Hepatocyte (in vitro differentiated cells): ENCODE results near the gene ZDHHC24.

Source experiments
- EZH2 ChIP-seq: fragments of 200-600 bp; sonication (generic); IDR thresholded peaks from 2 replicates; pipeline ENCODE4 v1.6.1; 2016; ENCODE audit warnings: antibody characterized with exemption, mild to moderate bottlenecking, borderline replicate concordance
- TF ChIP-seq, protein P1 (sequence below): fragments of 200-600 bp; sonication (generic); IDR thresholded peaks from 2 replicates; pipeline ENCODE4 v1.5.1; 2016; ENCODE audit warnings: antibody characterized with exemption, mild to moderate bottlenecking; ENCODE audit not compliant: poor library complexity

DNA sequence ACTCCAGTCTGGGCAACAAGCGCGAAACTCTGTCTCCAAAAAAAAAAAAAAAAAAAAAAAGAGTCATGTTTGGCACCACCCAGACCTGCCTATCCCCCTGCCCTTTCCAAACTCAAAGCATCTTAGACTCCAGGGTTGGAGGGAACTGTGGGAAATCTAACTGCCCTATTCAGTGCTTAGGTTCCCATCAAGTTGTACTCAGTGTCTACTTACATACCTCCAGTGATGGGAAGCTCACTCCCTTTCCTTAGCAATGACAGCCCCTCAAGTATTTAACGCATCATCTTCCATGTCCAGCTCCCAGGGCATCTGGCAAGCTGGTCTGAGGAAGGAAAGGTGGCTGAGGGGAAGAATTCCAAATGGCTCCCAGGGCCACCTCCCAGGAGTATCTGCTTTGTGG, 3.8 kb upstream of the ZDHHC24 start:
- no peak for TF ChIP-seq EZH2
- TF ChIP-seq, protein P1, sequence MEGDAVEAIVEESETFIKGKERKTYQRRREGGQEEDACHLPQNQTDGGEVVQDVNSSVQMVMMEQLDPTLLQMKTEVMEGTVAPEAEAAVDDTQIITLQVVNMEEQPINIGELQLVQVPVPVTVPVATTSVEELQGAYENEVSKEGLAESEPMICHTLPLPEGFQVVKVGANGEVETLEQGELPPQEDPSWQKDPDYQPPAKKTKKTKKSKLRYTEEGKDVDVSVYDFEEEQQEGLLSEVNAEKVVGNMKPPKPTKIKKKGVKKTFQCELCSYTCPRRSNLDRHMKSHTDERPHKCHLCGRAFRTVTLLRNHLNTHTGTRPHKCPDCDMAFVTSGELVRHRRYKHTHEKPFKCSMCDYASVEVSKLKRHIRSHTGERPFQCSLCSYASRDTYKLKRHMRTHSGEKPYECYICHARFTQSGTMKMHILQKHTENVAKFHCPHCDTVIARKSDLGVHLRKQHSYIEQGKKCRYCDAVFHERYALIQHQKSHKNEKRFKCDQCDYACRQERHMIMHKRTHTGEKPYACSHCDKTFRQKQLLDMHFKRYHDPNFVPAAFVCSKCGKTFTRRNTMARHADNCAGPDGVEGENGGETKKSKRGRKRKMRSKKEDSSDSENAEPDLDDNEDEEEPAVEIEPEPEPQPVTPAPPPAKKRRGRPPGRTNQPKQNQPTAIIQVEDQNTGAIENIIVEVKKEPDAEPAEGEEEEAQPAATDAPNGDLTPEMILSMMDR, result no peak
